HG03045 (cell line): Measurements from ENCODE around the gene FAM181A.

ENCODE experiments used
- ATAC-seq: cut with Tn5 transposase; IDR thresholded peaks from one replicate; pipeline ENCODE4 v1.9.1; 2021; ENCODE audit warnings: mild to moderate bottlenecking, moderate library complexity; ENCODE audit not compliant: unreplicated experiment

FAM181A gene

DNA sequence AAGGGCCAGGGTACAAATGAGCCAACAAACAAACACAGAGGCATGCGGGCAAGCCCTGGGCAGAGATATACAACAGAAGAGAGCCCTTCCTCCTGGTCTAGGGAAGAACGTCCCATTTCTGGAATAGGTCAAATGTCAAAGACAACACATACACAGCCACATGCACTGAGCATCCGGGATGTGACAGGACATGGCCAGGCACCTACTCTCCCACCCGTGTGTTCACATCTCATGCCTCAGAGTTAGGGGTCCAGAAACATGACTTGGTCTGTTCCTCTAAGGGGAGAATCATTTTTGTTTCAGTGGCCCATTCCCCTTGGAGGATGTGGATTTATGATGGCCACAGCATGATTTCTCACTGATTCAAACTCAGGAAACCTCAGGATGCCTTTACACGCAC lies 50.0 kb downstream of the FAM181A start:
- ATAC-seq, result no peak

DNA sequence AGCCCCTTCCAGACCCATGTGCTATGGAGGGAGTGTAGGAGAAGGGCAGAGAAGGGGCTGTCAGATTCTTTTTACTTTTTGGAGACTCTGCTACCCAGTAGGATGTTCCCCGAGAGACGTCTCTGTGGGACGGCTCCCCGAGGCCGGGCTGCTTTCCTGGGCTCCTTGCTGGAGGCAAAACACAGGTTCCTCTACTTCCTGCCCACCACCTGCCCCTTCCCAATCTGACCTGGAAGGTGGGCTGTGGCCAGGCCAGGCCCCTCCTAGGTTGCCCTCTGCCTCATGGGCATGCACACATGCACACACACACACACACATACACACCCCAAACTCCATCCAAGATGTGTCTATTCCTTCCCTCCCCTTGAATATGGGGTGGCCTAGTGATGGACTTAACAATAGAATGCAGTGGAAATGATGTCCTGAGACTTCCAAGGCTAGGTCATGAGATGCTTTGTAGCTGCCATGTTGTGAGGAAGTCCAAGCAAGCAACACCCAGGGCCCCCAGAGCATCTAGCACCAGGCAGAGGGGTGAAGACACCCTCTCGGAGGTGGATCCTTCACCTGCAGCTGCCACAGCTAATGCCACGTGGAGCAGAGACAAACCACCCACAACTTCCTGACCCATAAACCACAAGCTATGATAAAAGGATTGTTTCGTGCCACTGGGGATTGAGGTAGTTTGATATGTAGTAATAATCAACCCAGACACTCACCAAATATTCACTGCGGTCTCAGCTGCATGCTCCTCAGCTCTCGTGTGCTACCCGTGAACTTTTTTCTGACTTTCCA lies 50.8 kb downstream of the FAM181A start:
- ATAC-seq, result peak; percentile 37

DNA sequence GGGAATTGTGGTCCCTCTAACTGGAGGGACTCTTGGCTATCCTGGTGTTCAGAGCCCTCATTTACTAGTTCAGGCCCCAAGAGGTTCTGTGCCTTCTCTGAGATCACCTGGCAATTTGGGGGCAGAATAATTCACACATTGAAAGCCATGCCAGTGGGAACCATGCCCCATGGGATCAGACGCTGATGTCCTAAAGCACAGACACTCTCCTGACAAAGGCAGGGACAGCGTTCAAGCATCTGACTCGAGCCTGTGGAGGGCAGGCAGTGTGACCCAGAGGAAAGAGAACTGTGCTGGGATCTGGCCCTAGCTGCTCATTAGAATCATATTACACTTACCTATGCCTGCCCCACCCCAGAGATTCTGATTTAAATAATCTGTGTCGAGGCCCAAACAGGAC lies 51.6 kb downstream of the FAM181A start:
- no peak for ATAC-seq
